ENCODE measurements around the gene BCL2.
A peak's percentile ranks its signal among the peaks of the same experiment; 100 is the strongest.
"Not testable (repeated sequence)": the region's sequence is repeated elsewhere in the genome, so short reads cannot be mapped to it uniquely, and the experiment has no call there.

Gene BCL2

GRCh38 chr18:63232826-63233225 is 86.7 kb downstream of the BCL2 start:
- no peak for DNase-seq (ENCODE audit: low read depth)

GRCh38 chr18:63229971-63230370 is 89.6 kb downstream of the BCL2 start:
- DNase-seq (ENCODE audit: low read depth) = no peak

DNA sequence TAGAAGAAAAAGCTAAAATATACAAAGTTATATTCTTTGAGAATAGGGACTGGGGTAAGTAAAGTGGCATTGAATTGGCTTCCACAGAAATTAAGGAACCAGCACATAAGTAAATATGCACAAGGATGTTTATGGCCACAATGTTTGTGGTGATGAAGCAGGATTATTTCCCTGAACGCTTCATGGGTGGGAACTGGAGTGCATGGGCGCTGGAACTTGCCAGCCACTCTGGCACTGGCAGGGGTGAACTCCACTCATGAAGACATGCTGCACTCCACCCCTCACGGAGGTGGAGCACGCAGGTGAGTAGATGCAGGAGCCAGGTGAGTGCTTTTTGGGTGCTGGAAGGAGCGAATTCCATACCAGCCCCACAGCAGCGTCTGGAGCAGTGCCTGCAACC is 94.1 kb downstream of the BCL2 start:
- no peak for DNase-seq (ENCODE audit: low read depth)

DNA sequence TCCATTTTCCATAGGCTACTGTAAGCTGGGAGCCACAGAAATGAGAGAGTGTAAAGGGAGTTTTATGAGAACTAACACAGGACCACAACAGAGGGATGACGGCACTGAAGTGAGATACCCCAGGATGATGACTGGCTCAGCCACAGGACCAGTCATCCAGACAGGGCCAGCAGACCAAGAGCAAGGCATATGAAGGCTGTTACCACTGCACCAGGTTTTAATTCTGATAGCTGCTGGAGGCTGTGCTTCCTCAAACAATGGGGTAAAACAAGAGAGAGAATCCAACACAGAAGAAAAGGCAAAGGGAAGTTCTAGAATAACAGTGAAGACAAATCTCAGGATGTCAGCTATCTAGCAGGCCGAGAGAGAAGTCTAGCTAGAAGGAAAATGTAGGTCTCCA is 94.9 kb downstream of the BCL2 start:
- peak; percentile 22 for DNase-seq (ENCODE audit: low read depth)

DNA sequence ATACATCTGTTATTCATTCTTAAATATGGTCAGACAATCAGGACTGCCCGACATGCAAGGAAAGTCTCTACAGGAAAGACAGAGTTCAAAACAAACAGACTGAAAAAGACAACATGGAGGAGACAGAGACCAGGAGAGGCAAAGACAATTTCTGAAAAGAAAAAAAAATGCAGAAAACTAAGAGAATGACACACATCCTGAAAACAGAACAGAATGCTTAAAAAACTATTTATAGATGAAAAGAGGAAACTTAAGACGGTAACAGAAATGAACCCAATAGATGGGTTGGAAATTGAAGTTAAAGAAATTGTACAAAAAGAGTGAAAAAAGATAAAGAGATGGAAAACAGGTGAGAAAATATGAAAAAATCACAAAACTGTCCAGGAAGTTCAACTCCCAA is 95.7 kb downstream of the BCL2 start:
- DNase-seq (ENCODE audit: low read depth) = no peak

GRCh38 chr18:63220903-63221302 is 98.7 kb downstream of the BCL2 start:
- DNase-seq (ENCODE audit: low read depth) = no peak

- DNase-seq (ENCODE audit: low read depth) = no peak
These were observed 101.1 kb downstream of the BCL2 start for GRCh38 chr18:63218472-63218871.

DNA sequence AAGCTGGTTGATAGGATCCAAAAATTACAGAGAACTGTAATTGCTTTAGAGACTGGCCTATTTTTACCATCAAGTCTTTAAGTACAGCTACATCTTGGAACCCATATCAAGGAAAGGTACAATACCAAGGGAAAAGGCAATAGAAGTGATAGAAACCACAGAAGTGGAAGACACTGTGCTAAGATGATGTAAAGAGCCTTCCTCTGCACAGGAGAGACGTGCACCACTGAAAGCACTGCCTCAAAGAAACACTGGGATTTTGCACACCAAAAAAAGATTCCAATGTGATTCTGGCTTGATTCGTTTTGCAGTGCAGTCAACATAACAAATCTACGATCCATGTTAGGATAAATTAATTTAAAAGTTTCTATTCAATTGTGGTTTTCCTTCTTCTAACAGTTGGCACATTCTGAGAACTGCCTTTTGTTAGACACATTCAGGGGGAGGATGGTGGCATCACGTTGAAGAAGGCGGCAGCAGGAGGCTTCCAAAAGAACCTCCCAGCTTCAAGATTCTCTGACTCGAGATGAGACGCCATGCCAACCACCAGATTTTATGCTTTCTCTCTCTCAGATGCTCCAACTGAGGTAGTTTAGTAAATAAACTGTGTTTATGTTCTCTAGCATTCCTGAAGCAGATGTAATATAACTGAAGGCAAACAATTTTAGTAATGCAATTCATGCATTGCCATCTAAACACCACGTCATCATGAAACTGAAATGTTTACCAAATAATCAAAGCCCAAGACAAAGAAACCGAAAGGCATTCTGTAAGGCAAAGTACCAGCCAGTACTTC is 102.9 kb downstream of the BCL2 start:
- no peak for DNase-seq (ENCODE audit: low read depth)

DNA sequence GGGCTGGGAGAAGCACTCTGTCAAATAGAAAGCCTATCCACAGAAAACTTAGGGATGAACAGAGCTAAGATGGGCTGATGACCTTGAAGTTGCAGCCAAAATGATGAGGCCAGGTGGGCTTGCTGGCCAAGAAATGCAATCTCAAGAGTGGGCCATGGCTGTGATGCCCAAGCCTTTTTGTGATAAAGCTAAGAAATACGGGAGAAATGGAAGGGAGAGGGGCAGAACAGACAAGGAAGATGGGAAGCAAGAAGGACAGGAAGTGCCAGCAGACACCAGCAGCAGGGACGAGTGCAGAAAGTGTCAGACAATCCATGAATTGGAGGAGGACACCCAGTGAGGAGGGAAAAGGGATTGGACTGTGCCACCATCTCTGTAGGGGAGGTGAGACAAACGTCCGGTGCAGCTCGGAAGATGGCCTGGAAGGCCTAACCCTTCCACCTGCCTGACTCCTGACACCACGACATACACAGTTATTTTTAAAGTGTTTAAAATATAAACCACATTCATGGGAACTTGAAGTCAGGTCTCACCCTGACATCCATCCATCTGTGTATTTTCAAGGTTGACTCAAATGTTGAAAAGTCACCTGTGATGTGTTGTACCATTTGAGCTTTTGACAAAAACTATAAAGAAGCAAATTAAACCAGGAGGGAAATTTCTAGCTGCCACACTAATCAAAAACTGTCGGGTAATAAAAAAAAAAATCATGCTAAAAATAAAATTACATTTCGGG is 105.5 kb downstream of the BCL2 start:
- no peak for DNase-seq (ENCODE audit: low read depth)

DNA sequence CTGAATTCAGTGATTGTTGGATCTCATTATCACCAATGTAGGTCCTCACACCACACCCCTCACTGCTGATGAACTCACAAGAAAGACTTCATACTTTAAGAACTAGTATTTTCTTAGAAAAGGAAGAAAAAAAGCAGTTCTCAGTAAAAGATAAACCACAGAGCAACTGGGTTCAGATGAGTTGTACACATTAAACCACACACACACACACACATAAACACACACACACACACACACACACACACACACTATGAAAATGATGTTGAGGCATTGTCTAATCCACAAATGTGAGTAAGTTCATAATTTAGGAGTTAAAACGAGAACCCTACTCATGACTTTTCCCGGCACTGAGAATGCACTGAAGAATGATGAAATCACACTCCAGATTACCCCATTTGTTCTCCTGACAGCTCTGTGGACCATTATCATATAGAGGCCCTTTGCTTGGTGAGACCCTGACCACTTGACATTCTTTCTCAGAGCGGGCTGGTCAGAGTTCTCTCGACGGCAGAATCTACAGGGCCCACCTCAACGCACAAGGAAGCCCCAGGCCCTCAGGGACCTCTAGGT is 106.2 kb downstream of the BCL2 start:
- DNase-seq (ENCODE audit: low read depth) = no peak

- no peak for DNase-seq (ENCODE audit: low read depth)
These were observed 109.0 kb downstream of the BCL2 start for GRCh38 chr18:63210521-63210920.

DNA sequence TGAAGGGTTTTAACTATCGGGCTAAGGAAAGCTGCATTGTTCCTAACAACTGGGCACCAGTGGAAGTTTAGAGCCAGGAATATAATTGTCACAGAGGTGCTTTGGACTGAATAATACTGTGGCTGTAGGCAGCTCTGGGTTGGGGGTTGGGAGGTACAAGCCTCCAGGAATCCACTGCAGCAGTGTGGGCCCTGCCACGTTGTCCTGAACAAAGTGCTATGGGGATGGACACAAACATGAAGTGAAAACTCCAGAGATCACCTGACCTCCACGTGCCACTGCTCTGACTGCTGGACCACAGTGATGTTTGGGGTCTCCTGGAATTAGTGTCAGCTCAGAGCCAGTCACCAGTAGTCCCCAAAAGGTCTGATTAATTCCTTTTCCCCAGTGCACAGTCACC is 110.9 kb downstream of the BCL2 start:
- no peak for DNase-seq (ENCODE audit: low read depth)

GRCh38 chr18:63207835-63208234 is 111.7 kb downstream of the BCL2 start:
- DNase-seq (ENCODE audit: low read depth) = no peak

DNA sequence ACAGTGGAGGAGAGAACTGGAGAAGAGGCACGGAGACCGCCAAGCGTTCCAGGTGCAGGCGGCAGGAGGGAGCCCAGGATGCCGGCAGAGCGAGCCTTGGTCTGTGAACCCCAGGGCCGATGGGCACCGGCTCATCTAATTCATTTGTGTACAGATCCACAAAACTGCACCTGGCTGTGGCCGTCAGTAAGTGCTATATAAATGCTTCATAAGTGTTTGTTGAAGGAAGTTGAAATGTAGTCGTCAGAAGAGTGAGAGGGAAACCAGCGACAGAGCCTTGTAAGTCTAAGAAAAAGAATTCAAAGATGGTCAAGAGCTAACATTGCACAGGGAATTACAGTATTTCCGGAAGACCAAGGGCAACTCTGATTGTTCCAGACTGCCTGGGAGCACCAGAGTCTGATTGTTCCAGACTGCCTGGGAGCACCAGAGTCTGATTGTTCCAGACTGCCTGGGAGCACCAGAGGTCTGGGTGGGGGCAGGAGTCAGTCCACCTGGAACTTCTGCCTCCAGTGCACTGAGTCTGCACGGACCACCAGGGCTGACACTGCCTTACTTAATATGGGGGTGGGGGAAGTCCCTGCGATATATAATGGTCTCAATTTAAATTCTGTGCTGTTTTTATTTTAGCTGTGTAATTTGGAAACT is 112.3 kb downstream of the BCL2 start:
- no peak for DNase-seq (ENCODE audit: low read depth)

DNA sequence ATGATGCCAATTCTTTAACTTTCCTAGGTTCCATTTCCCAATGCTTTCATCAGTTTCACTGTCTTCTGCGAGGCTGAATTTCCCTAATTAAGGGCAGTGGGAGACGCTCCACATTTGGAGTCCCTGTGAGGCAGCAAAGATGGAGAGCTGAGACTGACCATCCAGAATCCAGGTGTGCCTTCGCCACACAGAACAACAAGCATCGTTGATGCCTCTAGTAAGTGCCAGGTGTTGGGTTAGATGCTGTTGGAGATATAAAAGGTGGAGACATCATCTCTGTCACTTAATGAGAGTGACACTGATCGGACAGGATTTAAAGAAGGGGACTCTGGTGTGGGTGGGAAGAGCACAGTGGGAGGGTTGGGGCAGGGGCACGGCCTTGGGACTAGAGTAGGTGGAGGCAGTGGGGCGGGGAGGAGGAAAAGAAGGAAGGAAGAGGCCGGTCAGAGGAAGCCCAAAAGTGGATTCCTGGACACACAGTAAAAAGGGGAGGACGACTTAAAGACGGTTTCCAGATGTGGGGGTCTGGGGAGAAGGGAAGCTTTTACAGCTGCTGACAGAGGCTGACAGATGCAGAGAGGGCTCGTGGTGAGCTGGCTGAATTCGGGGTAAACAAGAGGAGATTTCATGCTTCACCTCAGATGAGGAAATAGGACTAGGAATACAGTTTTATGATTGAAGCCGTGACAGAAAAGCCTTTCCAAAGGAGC is 113.0 kb downstream of the BCL2 start:
- DNase-seq (ENCODE audit: low read depth) = no peak

GRCh38 chr18:63205791-63206252 is 113.7 kb downstream of the BCL2 start:
- no peak for DNase-seq (ENCODE audit: low read depth)

GRCh38 chr18:63203497-63203896 is 116.1 kb downstream of the BCL2 start:
- no peak for DNase-seq (ENCODE audit: low read depth)

- DNase-seq (ENCODE audit: low read depth) = no peak
These were observed 116.7 kb downstream of the BCL2 start for GRCh38 chr18:63202828-63203227.

- not testable (repeated sequence) for DNase-seq (ENCODE audit: low read depth)
These were observed 118.1 kb downstream of the BCL2 start for GRCh38 chr18:63201456-63201855.

DNA sequence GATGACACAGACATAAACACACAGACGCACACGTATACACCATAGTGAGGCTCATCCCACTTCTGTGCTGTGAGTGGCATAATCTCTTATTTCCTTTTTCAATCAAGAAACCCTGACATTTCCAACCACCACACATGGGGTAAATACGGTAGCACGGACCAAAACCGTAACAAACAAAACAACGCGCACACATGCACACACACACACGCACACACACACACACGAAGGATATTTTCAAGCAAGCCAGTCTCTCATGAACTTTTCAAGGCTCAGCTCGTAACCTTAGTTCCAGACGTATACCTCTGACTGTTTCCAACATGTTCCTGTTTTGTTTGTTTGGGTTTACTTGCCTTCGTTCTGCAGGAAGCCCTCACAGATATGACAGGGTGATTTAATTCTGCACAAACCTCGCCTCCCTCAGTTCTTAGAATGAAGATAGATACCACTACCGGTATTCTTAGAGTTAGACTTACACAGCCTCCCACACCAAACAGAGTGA is 119.8 kb downstream of the BCL2 start:
- no peak for DNase-seq (ENCODE audit: low read depth)

- no peak for DNase-seq (ENCODE audit: low read depth)
These were observed 120.5 kb downstream of the BCL2 start for GRCh38 chr18:63198868-63199742.
